ENCODE data around the gene AP2B1.

GRCh38 chr17:35683591-35683990 is 96.5 kb downstream of the AP2B1 start:
- TF ChIP-seq EZH2 (IDR thresholded peaks at IDR 0.05; ENCODE audit: low read length, unreplicated experiment), result no peak
- no peak for TF ChIP-seq CTCF (conservative IDR thresholded peaks at IDR 0.05; ENCODE audit: low read depth, low read length)
- no peak for TF ChIP-seq EZH2phosphoT487 (IDR thresholded peaks at IDR 0.05; ENCODE audit: borderline replicate concordance, low read length)

Data from PC-3 (cell line).